Measurements from ENCODE around the gene TNS1. TPM values are rescaled to one million over a fixed set of nuclear protein-coding genes. Genes with fewer than 3 reads are reported as not detected.

TNS1 gene
- total and polyA plus RNA-seq, 10 of the 15 experiments (the other 5 are each of a cell fraction or from before 2014, with no cell fraction given): 0.05 to 0.44 TPM; not detected in 8

- TF ChIP-seq SIN3A (IDR thresholded peaks at IDR 0.05; ENCODE audit: low read depth, low read length): no peak
- TF ChIP-seq, protein P1, sequence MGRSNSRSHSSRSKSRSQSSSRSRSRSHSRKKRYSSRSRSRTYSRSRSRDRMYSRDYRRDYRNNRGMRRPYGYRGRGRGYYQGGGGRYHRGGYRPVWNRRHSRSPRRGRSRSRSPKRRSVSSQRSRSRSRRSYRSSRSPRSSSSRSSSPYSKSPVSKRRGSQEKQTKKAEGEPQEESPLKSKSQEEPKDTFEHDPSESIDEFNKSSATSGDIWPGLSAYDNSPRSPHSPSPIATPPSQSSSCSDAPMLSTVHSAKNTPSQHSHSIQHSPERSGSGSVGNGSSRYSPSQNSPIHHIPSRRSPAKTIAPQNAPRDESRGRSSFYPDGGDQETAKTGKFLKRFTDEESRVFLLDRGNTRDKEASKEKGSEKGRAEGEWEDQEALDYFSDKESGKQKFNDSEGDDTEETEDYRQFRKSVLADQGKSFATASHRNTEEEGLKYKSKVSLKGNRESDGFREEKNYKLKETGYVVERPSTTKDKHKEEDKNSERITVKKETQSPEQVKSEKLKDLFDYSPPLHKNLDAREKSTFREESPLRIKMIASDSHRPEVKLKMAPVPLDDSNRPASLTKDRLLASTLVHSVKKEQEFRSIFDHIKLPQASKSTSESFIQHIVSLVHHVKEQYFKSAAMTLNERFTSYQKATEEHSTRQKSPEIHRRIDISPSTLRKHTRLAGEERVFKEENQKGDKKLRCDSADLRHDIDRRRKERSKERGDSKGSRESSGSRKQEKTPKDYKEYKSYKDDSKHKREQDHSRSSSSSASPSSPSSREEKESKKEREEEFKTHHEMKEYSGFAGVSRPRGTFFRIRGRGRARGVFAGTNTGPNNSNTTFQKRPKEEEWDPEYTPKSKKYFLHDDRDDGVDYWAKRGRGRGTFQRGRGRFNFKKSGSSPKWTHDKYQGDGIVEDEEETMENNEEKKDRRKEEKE (IDR thresholded peaks at IDR 0.05): no peak
- TF ChIP-seq NFXL1 (IDR thresholded peaks at IDR 0.05; ENCODE audit: borderline replicate concordance): no peak
- TF ChIP-seq BACH1 (IDR thresholded peaks at IDR 0.05; ENCODE audit: borderline replicate concordance): no peak
- TF ChIP-seq ZNF622 (IDR thresholded peaks at IDR 0.05): no peak
- no peak overlapping the region for H3K9ac ChIP-seq (ENCODE audit: control insufficient read depth, insufficient read depth, low read length)
- H4K20me1 ChIP-seq (ENCODE audit: control insufficient read depth, insufficient read depth): no peaks in the 10 kb centered on the region
- no peaks in the 10 kb centered on the region for H3K9me3 ChIP-seq (replicated peaks; ENCODE audit: control insufficient read depth, insufficient read depth, low read length)
- no peak for ATAC-seq
- H3K4me2 ChIP-seq (ENCODE audit: control insufficient read depth, insufficient read depth): no peak overlapping the region
- WGBS (ENCODE audit: insufficient coverage, insufficient replicate concordance, low lambda C conversion rate, missing lambda C conversion rate): 16% methylated on average over 4 of the region's 4 CpGs
- DNase-seq (ENCODE audit: low read depth, low spot score): no peak
- no TSS peak for BruUV-seq (replicated peaks)
- H3K27ac ChIP-seq (ENCODE audit: control insufficient read depth, insufficient read depth): no peak overlapping the region
- no peak overlapping the region for H3K4me3 ChIP-seq
- H2AFZ ChIP-seq (ENCODE audit: control insufficient read depth, low read depth, low read length): no peak overlapping the region
- in situ Hi-C loops (cut with MboI): no loop called here
- POLR2A ChIA-PET: no interaction called here
- RAD21 ChIA-PET (ENCODE audit: unreplicated experiment): no interaction called here
- intact Hi-C loops (cut with micrococcal nuclease; ENCODE audit: unreplicated experiment): no loop called here
- FAIRE-seq: peak; percentile 66
- CTCF ChIA-PET: interaction anchor here (9.1 kb wide), 1 partner anchor 13 kb away, joined by 85 read pairs; no protein-coding TSS in a partner anchor
- no peaks in the 10 kb centered on the region for H3K27me3 ChIP-seq (replicated peaks in 1 of 2; ENCODE audit: control insufficient read depth in 2 of 2, insufficient read depth in 2 of 2, low read length in 1 of 2)
- SMC1A ChIA-PET (ENCODE audit: uncharacterized antibody, unreplicated experiment): no interaction called here
- H3K79me2 ChIP-seq (ENCODE audit: control insufficient read depth, insufficient read depth, low read length): no peaks in the 10 kb centered on the region
- H3K36me3 ChIP-seq (ENCODE audit: control insufficient read depth in 2 of 2, insufficient read depth in 2 of 2, low read length in 1 of 2): no peaks in the 10 kb centered on the region
- no peaks in the 10 kb centered on the region for H3K4me1 ChIP-seq (ENCODE audit: control insufficient read depth, insufficient read depth, low read length)
These were observed 226.8 kb downstream of the TNS1 start for GRCh38 chr2:217775920-217776503.
